CD4-positive, alpha-beta T cell treated with Interleukin-4 for 1 hour (primary cell): ENCODE results near the gene HNRNPUL1.
"Not testable (repeated sequence)": the region's sequence is repeated elsewhere in the genome, so short reads cannot be mapped to it uniquely, and the experiment has no call there.

Experiments
- DNase-seq, 2 donors: peaks; one replicate each; pipeline ENCODE4 v3.0.0-alpha.2; 2020 to 2022

HNRNPUL1 gene

DNA sequence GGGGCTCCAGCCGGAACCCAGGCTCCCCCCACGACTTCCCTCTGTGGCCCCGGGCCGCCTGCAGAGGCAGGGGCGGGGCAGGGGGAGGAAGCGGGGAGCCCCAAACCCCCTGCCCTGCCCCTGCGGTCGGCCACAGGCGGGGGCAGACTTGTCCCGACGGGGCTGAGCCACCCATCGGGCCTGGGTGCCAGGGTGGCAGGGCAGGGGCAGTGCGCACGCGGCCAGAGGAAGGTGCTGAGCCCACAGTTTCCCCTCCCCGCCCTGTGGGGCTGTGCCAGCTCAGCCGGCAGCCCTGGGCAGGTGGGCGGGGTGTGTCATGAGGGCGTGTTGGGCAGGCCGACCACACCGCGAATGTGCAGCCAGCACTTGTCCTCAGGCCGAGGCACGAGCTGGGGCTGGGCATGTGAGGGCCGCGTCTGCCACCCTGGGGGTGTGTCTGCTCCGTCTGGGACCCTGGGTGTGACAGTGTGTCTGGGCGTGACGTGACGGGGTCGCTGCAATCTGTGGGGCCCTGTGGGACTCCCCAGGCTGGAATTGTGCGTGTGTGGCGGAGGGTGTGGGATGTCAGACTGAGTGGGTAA, 63.5 kb downstream of the HNRNPUL1 start:
- DNase-seq: peak; percentile 87 to 90

GRCh38 chr19:41328157-41328841, 64.1 kb downstream of the HNRNPUL1 start:
- no peak for DNase-seq

- peak; percentile 31 to 51 for DNase-seq
Measured at GRCh38 chr19:41328842-41329225, 64.7 kb downstream of the HNRNPUL1 start.

GRCh38 chr19:41330481-41330880, 66.3 kb downstream of the HNRNPUL1 start:
- peak in 1 of 2 donors; percentile 43 for DNase-seq

GRCh38 chr19:41330946-41331678, 66.9 kb downstream of the HNRNPUL1 start:
- DNase-seq: no peak

GRCh38 chr19:41332000-41332399, 67.8 kb downstream of the HNRNPUL1 start:
- DNase-seq: no peak

DNA sequence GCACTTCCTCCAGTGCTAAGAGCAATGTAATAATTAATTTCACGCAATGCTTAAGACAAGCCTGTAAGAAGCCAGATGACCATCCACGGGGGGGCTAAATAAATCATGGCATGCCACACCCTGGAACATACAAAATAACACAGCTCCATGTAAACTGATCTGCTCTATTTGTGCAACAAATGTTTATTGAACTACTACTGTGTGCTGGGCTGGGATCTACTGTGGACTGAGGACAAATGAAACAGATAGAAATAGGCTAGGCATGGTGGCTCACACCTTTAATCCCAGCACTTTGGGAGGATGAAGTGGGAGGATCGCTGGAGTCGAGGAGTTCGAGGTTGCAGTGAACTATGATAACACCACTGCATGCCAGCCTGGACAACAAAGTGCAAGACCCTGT, 68.3 kb downstream of the HNRNPUL1 start:
- no peak for DNase-seq

- DNase-seq: peak in 1 of 2 donors; percentile 31
Measured at GRCh38 chr19:41334793-41335192, 70.6 kb downstream of the HNRNPUL1 start.

GRCh38 chr19:41335467-41335866, 71.3 kb downstream of the HNRNPUL1 start:
- no peak for DNase-seq

DNA sequence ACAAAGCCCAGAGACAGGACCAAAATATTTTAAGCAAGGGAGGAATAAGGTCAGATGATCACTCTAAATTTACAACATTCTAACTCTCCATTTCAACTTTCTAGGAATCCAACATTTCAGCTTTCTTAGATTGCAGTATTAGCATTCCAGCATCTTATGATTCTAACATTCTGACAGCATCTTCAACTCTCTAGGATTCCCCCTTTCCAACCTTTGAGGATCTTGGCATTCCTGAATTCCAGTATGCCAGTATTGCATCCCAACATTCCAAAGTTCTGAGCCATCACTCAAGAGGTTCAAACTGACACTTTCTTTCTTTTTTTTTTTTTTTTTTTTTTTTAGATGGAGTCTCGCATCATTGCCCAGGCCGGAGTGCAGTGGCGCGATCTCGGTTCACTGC, 75.8 kb downstream of the HNRNPUL1 start:
- DNase-seq: no peak

DNA sequence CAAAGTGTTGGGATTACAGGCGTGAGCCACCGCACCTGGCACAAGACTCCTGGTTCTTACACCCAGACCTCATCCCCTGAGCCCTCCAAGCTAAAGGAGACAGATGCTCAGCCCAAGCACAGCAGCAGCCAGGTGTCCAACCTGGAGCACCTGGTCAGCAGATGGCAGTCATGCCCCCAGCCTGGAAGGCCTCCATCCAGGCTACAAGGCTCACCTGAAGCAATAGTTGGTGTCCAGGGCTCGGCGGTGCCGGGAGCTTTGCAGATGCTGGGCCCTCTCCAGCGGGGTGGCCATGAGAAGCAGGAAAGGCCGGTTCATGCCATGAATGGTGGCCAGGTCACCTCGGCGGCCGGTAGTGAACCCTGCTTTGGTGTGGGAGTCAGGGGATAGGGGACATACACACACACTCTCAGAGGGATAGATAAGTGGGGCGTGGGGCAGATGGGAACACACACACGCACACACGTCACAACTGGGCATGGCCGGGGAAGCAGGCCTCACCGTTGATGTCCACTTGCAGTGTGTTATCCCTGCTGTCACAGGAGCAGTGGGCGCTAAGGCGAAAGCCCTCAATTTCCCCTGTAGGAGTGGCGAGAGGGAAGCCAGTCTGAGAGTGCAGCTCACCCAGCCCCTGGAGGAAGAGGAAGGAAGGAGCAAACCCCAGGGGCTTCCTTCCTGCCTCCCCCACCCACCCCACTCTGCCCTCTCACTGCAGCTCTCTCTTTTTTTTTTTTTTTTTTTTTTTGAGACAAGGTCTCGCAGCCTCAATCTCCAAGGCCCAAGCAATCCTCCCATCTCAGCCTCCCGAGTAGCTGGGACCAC, 77.7 kb downstream of the HNRNPUL1 start:
- DNase-seq: peak; percentile 36

GRCh38 chr19:41344162-41344561, 80.0 kb downstream of the HNRNPUL1 start:
- DNase-seq: no peak

DNA sequence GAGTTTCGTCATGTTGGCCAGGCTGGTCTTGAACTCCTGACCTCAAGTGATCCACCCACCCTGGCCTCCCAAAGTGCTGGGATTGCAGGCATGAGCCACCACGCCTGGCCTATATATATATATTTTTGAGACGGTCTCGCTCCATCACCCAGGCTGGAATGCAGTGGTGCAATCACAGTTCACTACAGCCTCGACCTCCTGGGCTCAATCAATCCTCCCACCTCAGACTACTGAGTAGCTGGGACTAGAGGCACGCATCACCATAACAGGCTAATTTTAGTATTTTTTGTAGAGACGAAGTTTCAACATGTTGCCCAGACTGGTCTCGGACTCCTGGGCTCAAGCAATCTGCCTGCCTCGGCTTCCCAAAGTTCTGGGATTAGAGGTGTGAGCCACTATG, 82.7 kb downstream of the HNRNPUL1 start:
- DNase-seq: not testable (repeated sequence)

- DNase-seq: no peak
Measured at GRCh38 chr19:41350735-41351338, 86.7 kb downstream of the HNRNPUL1 start.

DNA sequence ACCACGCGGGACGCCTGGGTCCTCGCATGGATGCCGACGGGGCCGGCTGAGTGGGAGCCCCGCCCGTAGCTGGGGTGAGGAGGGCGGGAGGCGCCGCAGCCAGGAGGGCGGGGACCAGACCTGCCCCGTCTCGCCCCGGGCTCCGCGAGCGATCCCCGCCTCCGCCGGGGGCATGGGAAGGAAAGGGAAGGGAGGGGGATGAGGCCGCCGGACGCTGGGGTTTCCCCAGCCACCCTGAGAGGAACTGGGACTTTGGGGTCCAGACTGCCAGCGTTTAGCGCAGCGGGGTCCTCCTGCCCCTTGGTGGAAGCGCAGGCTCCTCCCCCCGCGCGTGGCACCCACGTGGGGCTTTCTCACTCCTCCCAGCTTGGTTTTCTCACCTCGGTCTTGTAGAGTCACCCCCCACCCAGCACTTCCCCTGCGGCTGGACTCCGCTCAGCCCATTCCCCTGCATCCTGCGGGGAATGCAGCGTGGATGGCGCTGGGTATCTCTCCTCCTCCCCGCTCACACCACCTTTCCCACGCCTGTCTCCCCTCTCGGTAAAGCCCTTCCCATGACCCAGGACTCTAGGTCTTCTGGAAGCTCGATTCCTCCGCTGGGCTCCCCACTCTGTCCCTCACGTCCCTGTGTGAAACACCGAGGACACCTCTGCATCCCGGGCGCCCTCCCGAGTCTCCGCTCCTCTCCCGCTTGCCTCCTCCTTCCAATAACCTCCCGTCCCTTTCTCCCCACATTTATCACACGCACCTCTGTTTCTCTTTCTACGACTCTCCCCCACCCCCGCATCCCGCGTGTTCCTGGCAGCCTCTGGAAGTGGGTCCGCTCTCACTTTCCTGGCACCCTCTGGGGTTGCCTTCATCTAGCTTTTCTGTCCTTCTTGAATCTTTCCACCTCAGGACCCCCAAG, 87.4 kb downstream of the HNRNPUL1 start:
- DNase-seq: peak; percentile 88 to 89

- no peak for DNase-seq
Measured at GRCh38 chr19:41352279-41352608, 88.1 kb downstream of the HNRNPUL1 start.

GRCh38 chr19:41352609-41353465, 88.7 kb downstream of the HNRNPUL1 start:
- DNase-seq: peak; percentile 79 to 80

- peak; percentile 96 for DNase-seq
Measured at GRCh38 chr19:41353466-41354342, 89.5 kb downstream of the HNRNPUL1 start, which contains the start of gene TGFB1. TGFB1 (minus strand) TSS chr19:41353922; CDS start chr19:41353044, 878 bp downstream.

DNA sequence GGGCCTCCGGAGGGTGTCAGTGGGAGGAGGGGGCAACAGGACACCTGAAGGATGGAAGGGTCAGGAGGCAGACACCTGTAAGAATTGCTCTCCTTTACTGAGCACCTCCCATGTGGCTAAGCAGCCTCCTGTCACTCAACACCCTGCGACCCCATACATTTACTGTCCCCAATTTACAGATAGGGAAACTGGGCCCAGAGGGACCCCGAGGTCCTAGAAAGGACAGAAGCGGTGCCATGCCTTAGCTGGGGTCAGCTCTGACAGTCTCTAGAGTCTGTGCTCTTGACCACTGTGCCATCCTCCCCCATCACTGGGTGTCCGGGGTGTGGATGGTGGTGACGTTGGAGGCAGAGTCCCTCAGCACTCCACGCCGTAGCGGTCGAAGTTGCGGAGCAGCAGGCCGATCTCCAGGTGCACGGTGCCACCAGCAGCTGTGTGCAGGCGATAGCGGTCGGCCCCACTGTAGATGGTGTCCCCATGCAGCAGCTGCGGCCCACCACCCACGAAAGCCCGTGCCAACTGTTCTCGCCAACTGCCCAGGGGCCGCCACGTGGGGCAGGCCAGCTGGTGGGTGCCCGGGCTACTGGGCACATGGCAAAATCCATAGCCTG, 90.3 kb downstream of the HNRNPUL1 start:
- no peak for DNase-seq
